Neural progenitor cell (in vitro differentiated cells): ENCODE results near the gene PCYT1A. TPM values are rescaled to one million over a fixed set of nuclear protein-coding genes. Genes with fewer than 3 reads are reported as not detected.

ENCODE experiments used
- DNase-seq: peaks from one replicate; pipeline ENCODE4 v3.0.0-alpha.2; 2016; ENCODE audit warnings: low spot score
- H2AFZ ChIP-seq: fragments of 200-600 bp; sonication (generic); replicated peaks from 2 replicates; pipeline ENCODE4 v1.6.1; 2016; ENCODE audit warnings: antibody characterized with exemption
- H3F3A ChIP-seq: fragments of 200-600 bp; sonication (generic); 2 replicates; pipeline ENCODE4 v1.6.1; 2016; ENCODE audit warnings: antibody characterized with exemption, low read depth
- H3K27ac ChIP-seq: fragments of 200-600 bp; sonication (generic); 2 replicates; pipeline ENCODE4 v1.5.1; 2016; ENCODE audit warnings: mild to moderate bottlenecking
- H3K27me3 ChIP-seq: fragments of 200-600 bp; sonication (generic); 2 replicates; pipeline ENCODE4 v1.6.1; 2016; ENCODE audit warnings: mild to moderate bottlenecking, moderate library complexity
- H3K36me3 ChIP-seq: fragments of 200-600 bp; sonication (generic); 2 replicates; pipeline ENCODE4 v1.5.1; 2016
- H3K4me1 ChIP-seq: fragments of 200-600 bp; sonication (generic); 2 replicates; pipeline ENCODE4 v1.6.1; 2016; ENCODE audit warnings: mixed run types
- H3K4me2 ChIP-seq: fragments of 200-600 bp; sonication (generic); 2 replicates; pipeline ENCODE4 v1.6.1; 2016
- H3K4me3 ChIP-seq: fragments of 200-600 bp; sonication (generic); 2 replicates; pipeline ENCODE4 v1.5.1; 2016
- H3K79me2 ChIP-seq: fragments of 200-600 bp; sonication (generic); 2 replicates; pipeline ENCODE4 v1.6.1; 2016; ENCODE audit warnings: low read depth
- H3K9ac ChIP-seq: fragments of 200-600 bp; sonication (generic); 2 replicates; pipeline ENCODE4 v1.6.1; 2016
- H3K9me3 ChIP-seq: fragments of 200-600 bp; sonication (generic); 2 replicates; pipeline ENCODE4 v1.5.1; 2016; ENCODE audit warnings: low read depth
- H4K20me1 ChIP-seq: fragments of 200-600 bp; sonication (generic); 2 replicates; pipeline ENCODE4 v1.6.1; 2016; ENCODE audit warnings: low read depth
- H3K27ac Mint-ChIP-seq: 3 replicates; pipeline ENCODE4 v1.8.0; 2021; ENCODE audit warnings: mixed read lengths
- H3K27me3 Mint-ChIP-seq: 2 replicates; pipeline ENCODE4 v1.8.0; 2022; ENCODE audit warnings: low read depth, mild to moderate bottlenecking, inconsistent platforms, moderate library complexity, mixed read lengths; ENCODE audit not compliant: insufficient read depth
- H3K36me3 Mint-ChIP-seq: 3 replicates; pipeline ENCODE4 v1.8.0; 2021; ENCODE audit warnings: mixed read lengths
- H3K4me1 Mint-ChIP-seq: 3 replicates; pipeline ENCODE4 v1.8.0; 2021; ENCODE audit warnings: mixed read lengths
- H3K4me3 Mint-ChIP-seq: 3 replicates; pipeline ENCODE4 v1.8.0; 2021; ENCODE audit warnings: mild to moderate bottlenecking, moderate library complexity, mixed read lengths
- H3K9me3 Mint-ChIP-seq: 3 replicates; pipeline ENCODE4 v1.8.0; 2020; ENCODE audit warnings: mixed read lengths
- CTCF ChIP-seq: fragments of 200-600 bp; sonication (generic); IDR thresholded peaks from 2 replicates; pipeline ENCODE4 v1.5.1; 2017; ENCODE audit warnings: antibody characterized with exemption, mild to moderate bottlenecking
- EZH2 ChIP-seq: fragments of 200-600 bp; sonication (generic); IDR thresholded peaks from 2 replicates; pipeline ENCODE4 v1.6.1; 2017; ENCODE audit warnings: antibody characterized with exemption, mild to moderate bottlenecking, moderate library complexity
- EZH2phosphoT487 ChIP-seq: fragments of 200-600 bp; sonication (generic); IDR thresholded peaks from 2 replicates; pipeline ENCODE4 v1.6.1; 2017; ENCODE audit warnings: antibody characterized with exemption
- total RNA-seq: library from RNA; depleted of rRNA; stranded (reverse); fragments of >200 nt; gene quantifications from 2 replicates; pipeline ENCODE4 v1.2.3, GENCODE V29; 2015; ENCODE audit warnings: low replicate concordance

The PCYT1A gene
- total RNA-seq, 1 donor from 2014 or later = 29.3 TPM

- Mint-ChIP-seq H3K4me3 (no peak overlapping the region), H3K27ac (no peak overlapping the region), H3K27me3 (peaks cover 16% of the 10 kb centered on the region), H3K9me3 (no peaks in the 10 kb centered on the region), H3K4me1 (peaks cover 40% of the 10 kb centered on the region), H3K36me3 (no peaks in the 10 kb centered on the region)
- H3K4me2 ChIP-seq = peak overlapping the region; percentile 36
- no peak overlapping the region for H3K9ac ChIP-seq
- no peak overlapping the region for H3K27ac ChIP-seq
- no peak for TF ChIP-seq EZH2phosphoT487
- no peak for TF ChIP-seq EZH2
- TF ChIP-seq CTCF = no peak
- no peak for DNase-seq
- no peaks in the 10 kb centered on the region for H3K79me2 ChIP-seq
- no peaks in the 10 kb centered on the region for H3K9me3 ChIP-seq
- H4K20me1 ChIP-seq = no peaks in the 10 kb centered on the region
- peak overlapping the region; percentile 82 for H2AFZ ChIP-seq
- H3F3A ChIP-seq = peaks cover 12% of the 10 kb centered on the region
- H3K4me3 ChIP-seq = no peak overlapping the region
- peaks cover 25% of the 10 kb centered on the region for H3K27me3 ChIP-seq
- H3K4me1 ChIP-seq = peaks cover 20% of the 10 kb centered on the region
- no peaks in the 10 kb centered on the region for H3K36me3 ChIP-seq
Observed at GRCh38 chr3:196216681-196217211, 70.8 kb downstream of the PCYT1A start.

- Histone ChIP-seq H3K4me2 (peak within 1 kb of the TSS; percentile 36), H4K20me1 (no peaks in the 10 kb centered on the region), H3K4me1 (peaks cover 20% of the 10 kb centered on the region), H3K27ac (no peak within 1 kb of the TSS), H3F3A (peaks cover 12% of the 10 kb centered on the region), H3K4me3 (no peak within 1 kb of the TSS), H3K27me3 (peaks cover 25% of the 10 kb centered on the region), H3K36me3 (no peaks in the 10 kb centered on the region), H3K79me2 (no peaks in the 10 kb centered on the region), H3K9ac (no peak within 1 kb of the TSS), H2AFZ (peak within 1 kb of the TSS; percentile 82), H3K9me3 (no peaks in the 10 kb centered on the region)
- Mint-ChIP-seq H3K27me3 (peaks cover 16% of the 10 kb centered on the region), H3K9me3 (no peaks in the 10 kb centered on the region), H3K36me3 (no peaks in the 10 kb centered on the region), H3K27ac (peak within 1 kb of the TSS; percentile 61), H3K4me1 (peaks cover 40% of the 10 kb centered on the region), H3K4me3 (no peak within 1 kb of the TSS)
- DNase-seq = no peak
- TF ChIP-seq CTCF = no peak
- TF ChIP-seq EZH2 = no peak
- no peak for TF ChIP-seq EZH2phosphoT487
Observed at GRCh38 chr3:196216089-196216564, 71.4 kb downstream of the PCYT1A start, which contains the start of gene SLC51A. SLC51A (plus strand) TSS chr3:196216534; CDS start chr3:196216713, 179 bp downstream.

DNA sequence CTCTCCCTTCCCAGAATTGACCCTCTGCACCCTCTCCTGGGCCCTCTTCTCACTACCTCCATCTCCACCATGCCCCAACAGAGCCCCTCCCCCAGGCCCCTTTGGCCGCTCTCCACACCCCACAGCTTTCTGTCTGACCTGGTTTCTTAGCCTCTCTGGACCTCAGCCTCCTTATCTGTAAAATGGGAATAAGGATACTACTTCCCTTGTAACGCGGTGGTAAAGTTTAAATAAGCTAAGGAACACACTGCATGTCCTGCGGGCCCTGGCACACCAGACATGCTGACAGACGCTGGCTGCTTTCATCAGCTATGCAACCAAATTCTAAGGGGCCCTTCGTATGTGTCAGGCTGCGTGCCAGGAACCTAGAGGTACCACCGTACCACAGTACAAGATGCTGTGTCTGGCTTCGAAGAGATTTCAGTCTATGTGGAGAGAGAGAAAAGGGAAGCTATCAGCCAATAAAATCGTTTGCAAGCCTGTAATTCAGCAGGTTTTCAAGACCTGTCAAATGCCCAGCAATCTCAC lies 72.0 kb downstream of the PCYT1A start:
- Histone ChIP-seq H3K4me2 (no peak overlapping the region), H2AFZ (no peak overlapping the region), H3K9ac (no peak overlapping the region), H4K20me1 (no peaks in the 10 kb centered on the region), H3F3A (peaks cover 12% of the 10 kb centered on the region), H3K9me3 (no peaks in the 10 kb centered on the region), H3K27me3 (peaks cover 25% of the 10 kb centered on the region), H3K27ac (no peak overlapping the region), H3K79me2 (no peaks in the 10 kb centered on the region), H3K36me3 (no peaks in the 10 kb centered on the region), H3K4me3 (no peak overlapping the region), H3K4me1 (peaks cover 20% of the 10 kb centered on the region)
- H3K9me3 Mint-ChIP-seq = no peaks in the 10 kb centered on the region
- no peaks in the 10 kb centered on the region for H3K36me3 Mint-ChIP-seq
- no peak overlapping the region for H3K4me3 Mint-ChIP-seq
- H3K27me3 Mint-ChIP-seq = peaks cover 17% of the 10 kb centered on the region
- no peak for DNase-seq
- H3K27ac Mint-ChIP-seq = peak overlapping the region; percentile 61
- TF ChIP-seq EZH2 = no peak
- no peak for TF ChIP-seq CTCF
- TF ChIP-seq EZH2phosphoT487 = no peak
- peaks cover 45% of the 10 kb centered on the region for H3K4me1 Mint-ChIP-seq
